Progenitor cell of endocrine pancreas (in vitro differentiated cells): ENCODE measurements around the gene MSMB. TPM values are rescaled to one million over a fixed set of nuclear protein-coding genes. Genes with fewer than 3 reads are reported as not detected.
"Not testable (repeated sequence)": the region's sequence is repeated elsewhere in the genome, so short reads cannot be mapped to it uniquely, and the experiment has no call there.

Experiments used
- DNase-seq: peaks from one replicate; pipeline ENCODE4 v3.0.0; 2021; ENCODE audit warnings: low spot score; ENCODE audit not compliant: unreplicated experiment
- H3K27ac Mint-ChIP-seq: 2 replicates; pipeline ENCODE4 v1.8.0; 2021; ENCODE audit warnings: mild to moderate bottlenecking, moderate library complexity, mixed read lengths
- H3K27me3 Mint-ChIP-seq: 2 replicates; pipeline ENCODE4 v1.8.0; 2021; ENCODE audit warnings: mixed read lengths
- H3K36me3 Mint-ChIP-seq: 2 replicates; pipeline ENCODE4 v1.8.0; 2022; ENCODE audit warnings: mixed read lengths; ENCODE audit not compliant: insufficient read depth
- H3K4me1 Mint-ChIP-seq: 2 replicates; pipeline ENCODE4 v1.8.0; 2021; ENCODE audit warnings: low read depth, mixed read lengths
- H3K4me3 Mint-ChIP-seq: 2 replicates; pipeline ENCODE4 v1.8.0; 2021; ENCODE audit warnings: low read depth, mild to moderate bottlenecking, moderate library complexity, mixed read lengths
- H3K9me3 Mint-ChIP-seq: 2 replicates; pipeline ENCODE4 v1.8.0; 2021; ENCODE audit warnings: low read depth, mixed read lengths
- CTCF ChIP-seq: fragments of 200-600 bp; sonication (generic); IDR thresholded peaks from one replicate; pipeline ENCODE4 v1.5.0; 2021; ENCODE audit warnings: antibody characterized with exemption, mild to moderate bottlenecking; ENCODE audit not compliant: unreplicated experiment
- long read RNA-seq: library from polyadenylated mRNA; unstranded; transcript quantifications from one replicate; pipeline ENCODE4 v2.0.0, GENCODE V29; 2020
- total RNA-seq: library from RNA; stranded (reverse); gene quantifications from 2 replicates; pipeline ENCODE4 v1.2.1, GENCODE V29; 2021

The MSMB gene
- total RNA-seq: not detected in 2 replicates
- long read RNA-seq: 0 reads

- H3K4me1 Mint-ChIP-seq: peaks cover 16% of the 10 kb centered on the region
- no peak for TF ChIP-seq CTCF
- H3K36me3 Mint-ChIP-seq: no peaks in the 10 kb centered on the region
- no peak for DNase-seq
- H3K9me3 Mint-ChIP-seq: no peaks in the 10 kb centered on the region
- H3K27me3 Mint-ChIP-seq: peaks cover 5% of the 10 kb centered on the region
- no peak within 1 kb of the TSS for H3K4me3 Mint-ChIP-seq
- peak within 1 kb of the TSS; percentile 71 for H3K27ac Mint-ChIP-seq
Measured at GRCh38 chr10:46046261-46046660, at the start of gene MSMB. Gene MSMB (minus strand): TSS chr10:46046269. CDS start chr10:46046237, 32 bp downstream.

GRCh38 chr10:46094931-46095750 lies 49.1 kb upstream of the MSMB start:
- no peak for DNase-seq
- Mint-ChIP-seq H3K27ac (peak overlapping the region; percentile 39), H3K36me3 (no peaks in the 10 kb centered on the region), H3K9me3 (no peaks in the 10 kb centered on the region), H3K4me3 (no peak overlapping the region), H3K27me3 (no peaks in the 10 kb centered on the region), H3K4me1 (peaks cover 12% of the 10 kb centered on the region)
- TF ChIP-seq CTCF: no peak

- Mint-ChIP-seq H3K4me3 (no peak overlapping the region), H3K9me3 (no peaks in the 10 kb centered on the region), H3K27ac (no peak overlapping the region), H3K36me3 (no peaks in the 10 kb centered on the region), H3K4me1 (peaks cover 12% of the 10 kb centered on the region), H3K27me3 (no peaks in the 10 kb centered on the region)
- no peak for DNase-seq
- TF ChIP-seq CTCF: no peak
Measured at GRCh38 chr10:46094197-46094500, 48.1 kb upstream of the MSMB start.

- H3K4me1 Mint-ChIP-seq: peaks cover 12% of the 10 kb centered on the region
- not testable (repeated sequence) for DNase-seq, H3K36me3 Mint-ChIP-seq, H3K27me3 Mint-ChIP-seq, H3K4me3 Mint-ChIP-seq, H3K9me3 Mint-ChIP-seq, H3K27ac Mint-ChIP-seq
Measured at GRCh38 chr10:46093316-46094196, 47.5 kb upstream of the MSMB start.

- TF ChIP-seq CTCF: no peak
- H3K4me3 Mint-ChIP-seq: no peak overlapping the region
- no peaks in the 10 kb centered on the region for H3K27me3 Mint-ChIP-seq
- no peak for DNase-seq
- no peaks in the 10 kb centered on the region for H3K9me3 Mint-ChIP-seq
- H3K36me3 Mint-ChIP-seq: no peaks in the 10 kb centered on the region
- H3K4me1 Mint-ChIP-seq: peaks cover 12% of the 10 kb centered on the region
- no peak overlapping the region for H3K27ac Mint-ChIP-seq
Measured at GRCh38 chr10:46092524-46093081, 46.5 kb upstream of the MSMB start.
